ENCODE data around the gene CSF1.

The CSF1 gene

DNA sequence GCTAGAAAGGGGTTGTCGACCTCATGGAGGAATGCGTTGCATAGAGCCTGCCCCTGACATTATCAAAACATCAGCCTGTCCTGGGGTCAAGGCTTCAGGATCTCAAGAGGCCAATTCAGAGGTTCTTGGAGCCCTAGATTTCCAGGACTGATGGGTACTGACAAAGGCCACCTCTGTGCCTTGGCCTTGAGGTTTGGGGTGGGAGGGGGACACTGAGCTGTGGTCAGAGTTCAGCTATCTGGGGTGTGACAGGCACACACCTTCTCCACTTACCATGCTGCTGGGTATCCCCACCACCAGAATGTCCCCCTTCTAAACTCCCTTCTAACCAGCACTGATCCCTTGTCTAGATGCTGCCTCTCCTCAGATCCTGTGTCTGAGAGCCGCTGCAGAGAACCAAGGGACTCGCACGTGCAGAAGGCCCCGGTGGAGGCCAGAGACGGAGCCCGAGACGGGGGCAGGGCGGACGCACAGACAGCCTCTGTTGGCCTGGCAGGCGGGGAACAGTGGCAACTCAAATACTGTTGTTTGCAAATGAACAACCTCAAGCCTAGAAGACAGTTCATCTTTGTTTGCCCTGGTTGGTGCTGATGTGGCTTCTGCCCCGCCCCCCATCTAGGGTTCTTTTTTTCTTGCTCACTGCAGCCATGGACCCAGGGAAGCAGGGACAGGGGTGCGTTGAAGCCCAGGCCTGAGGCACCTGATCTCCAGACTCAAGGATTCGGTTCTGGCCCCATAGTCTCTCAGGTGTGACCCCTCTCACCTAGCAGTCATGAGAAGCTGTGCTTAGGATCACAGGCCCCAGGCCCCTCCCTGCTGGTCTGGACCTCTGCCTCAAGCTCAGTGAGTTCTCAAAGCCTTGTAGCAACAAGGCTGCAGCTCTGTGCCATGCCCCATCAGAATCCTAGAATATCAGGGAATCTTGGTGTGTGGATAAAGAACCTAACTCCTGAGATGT lies 28.1 kb upstream of the CSF1 start:
- no peak for DNase-seq

DNA sequence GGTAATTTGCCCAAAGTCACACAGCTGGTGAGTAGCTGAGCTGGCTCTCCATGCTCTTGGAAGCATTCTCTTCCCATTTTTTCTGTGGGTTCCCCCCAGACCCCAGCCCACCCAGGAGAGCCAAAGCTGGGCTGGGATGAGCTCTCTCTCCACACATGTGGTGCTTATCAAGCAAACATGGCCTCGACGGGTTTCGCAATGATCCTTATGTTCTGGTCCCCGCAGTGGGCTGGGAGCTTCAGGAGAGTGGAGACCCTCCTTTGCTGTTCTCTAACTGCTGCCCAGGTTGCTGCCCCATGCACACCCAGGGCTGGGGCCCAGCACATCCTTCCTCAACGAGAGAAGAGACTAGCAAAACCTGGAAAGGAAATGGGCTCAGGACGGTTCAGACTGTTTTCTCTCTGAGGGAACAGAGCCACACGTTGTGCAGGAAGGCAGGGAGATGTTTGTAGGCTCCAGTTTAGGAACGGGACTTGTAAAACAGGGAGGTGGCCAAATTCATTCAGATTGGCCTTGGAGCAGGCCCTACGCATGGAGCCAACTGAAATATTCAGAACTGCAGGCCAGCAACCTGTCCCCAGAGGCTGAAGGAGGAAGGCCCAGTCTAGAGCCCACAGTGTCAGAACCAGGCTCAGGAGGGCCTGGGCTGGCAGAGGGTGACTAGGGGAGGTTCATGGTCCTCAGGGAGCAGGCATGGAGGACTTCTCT lies 27.2 kb upstream of the CSF1 start:
- no peak for DNase-seq

- peak; percentile 18 for DNase-seq
These were observed 26.3 kb upstream of the CSF1 start for GRCh38 chr1:109884242-109884891.

DNA sequence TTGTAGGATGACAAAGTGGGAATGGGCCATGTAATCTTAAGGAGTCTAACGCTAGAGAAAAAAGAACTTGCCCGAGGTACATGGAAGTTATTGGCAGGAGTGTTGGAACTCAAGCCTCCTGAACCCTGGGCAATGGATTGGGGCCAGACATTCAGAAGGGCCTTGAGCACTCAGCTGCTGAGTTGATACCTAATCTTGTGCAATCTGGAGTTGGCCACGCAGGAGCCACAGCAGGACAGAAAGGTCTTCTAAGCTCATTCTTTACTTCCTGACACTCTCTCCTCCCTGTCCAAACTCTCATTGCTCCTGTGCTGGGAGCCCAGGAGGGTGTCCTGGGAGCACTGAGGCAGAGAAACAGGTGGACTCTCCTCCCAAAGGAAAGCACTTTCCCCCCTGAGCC lies 25.1 kb upstream of the CSF1 start:
- no peak for DNase-seq

- no peak for DNase-seq
These were observed 23.8 kb upstream of the CSF1 start for GRCh38 chr1:109886827-109887226.

- no peak for DNase-seq
These were observed 23.4 kb upstream of the CSF1 start for GRCh38 chr1:109887271-109887670.

GRCh38 chr1:109887884-109888283 lies 22.8 kb upstream of the CSF1 start:
- no peak for DNase-seq

GRCh38 chr1:109889094-109889493 lies 21.6 kb upstream of the CSF1 start:
- no peak for DNase-seq

- DNase-seq, result peak; percentile 39
These were observed 20.3 kb upstream of the CSF1 start for GRCh38 chr1:109890115-109890953.

GRCh38 chr1:109891930-109892329 lies 18.7 kb upstream of the CSF1 start:
- DNase-seq, result no peak

- no peak for DNase-seq
These were observed 17.9 kb upstream of the CSF1 start for GRCh38 chr1:109892561-109893368.

DNA sequence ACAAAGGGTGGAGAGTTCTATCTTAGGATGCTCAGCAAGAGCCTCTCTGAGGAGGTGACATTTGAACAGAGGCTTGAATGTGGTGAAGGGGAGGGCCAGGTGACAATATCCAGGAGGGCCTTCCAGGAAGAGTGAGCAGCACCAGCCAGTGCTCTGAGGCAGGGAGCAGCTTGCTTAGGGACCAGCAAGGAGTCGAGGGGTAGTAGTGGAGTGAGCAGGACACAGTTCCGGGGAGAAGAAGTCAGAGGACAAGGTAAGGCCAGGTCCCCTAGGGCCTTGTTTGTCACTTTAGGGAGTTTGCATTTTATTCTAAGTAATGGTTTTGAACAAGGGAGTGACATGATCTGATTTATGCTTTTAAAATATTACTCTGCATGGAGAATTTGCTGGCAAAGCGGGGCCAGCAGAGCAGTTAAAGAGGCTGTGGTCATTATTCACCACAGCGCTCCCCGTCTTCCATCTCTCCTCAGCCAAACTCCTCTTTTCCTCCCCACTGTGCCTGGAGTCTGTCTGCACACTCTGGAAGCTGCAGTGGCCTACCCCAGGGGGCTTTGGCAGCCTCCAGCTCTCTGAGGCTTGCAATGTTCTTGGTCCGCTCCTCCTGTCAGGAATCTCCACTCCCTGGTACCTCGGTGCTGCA lies 17.0 kb upstream of the CSF1 start:
- no peak for DNase-seq

DNA sequence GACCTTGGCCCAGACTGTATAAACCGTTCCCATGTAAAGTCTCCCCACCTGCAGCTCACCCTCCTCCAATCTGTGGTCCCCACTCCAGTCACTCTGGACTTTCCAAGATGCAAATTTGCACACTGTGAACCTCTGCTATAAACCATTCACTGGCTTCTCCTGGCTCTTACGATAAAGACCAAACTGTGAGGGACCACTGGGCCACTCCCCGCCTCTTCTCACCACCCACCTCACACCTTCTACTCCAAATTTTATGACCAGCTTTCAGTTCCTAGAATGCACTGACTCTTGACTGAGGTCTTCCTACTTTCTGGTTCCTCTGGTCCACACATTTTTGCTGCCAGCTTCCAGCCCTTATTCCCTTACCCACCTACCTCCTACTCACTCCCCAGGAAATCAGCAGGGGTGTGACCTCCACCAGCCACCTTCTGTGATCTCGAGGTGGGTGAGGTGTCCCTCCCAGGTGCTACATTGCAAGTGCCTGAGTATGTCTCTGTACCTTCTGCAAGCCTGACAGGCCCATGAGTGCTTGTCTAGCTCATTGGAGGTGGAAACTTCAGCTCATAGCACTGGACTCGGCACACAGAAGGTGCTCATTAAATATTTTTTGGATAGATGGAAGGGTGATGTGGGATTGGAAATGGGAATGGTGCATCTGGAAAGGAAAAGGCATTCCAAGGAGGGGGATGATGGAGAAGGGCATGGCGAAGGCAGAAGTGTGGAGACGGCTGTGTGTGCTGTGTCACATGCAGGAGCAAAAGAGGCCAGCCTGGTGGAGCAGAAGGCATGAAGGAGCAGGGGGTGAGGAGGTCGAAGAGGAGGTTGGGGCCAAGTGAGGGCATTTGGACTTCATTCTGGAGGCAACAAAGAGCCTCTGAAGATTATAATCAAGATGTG lies 15.6 kb upstream of the CSF1 start:
- no peak for DNase-seq

DNA sequence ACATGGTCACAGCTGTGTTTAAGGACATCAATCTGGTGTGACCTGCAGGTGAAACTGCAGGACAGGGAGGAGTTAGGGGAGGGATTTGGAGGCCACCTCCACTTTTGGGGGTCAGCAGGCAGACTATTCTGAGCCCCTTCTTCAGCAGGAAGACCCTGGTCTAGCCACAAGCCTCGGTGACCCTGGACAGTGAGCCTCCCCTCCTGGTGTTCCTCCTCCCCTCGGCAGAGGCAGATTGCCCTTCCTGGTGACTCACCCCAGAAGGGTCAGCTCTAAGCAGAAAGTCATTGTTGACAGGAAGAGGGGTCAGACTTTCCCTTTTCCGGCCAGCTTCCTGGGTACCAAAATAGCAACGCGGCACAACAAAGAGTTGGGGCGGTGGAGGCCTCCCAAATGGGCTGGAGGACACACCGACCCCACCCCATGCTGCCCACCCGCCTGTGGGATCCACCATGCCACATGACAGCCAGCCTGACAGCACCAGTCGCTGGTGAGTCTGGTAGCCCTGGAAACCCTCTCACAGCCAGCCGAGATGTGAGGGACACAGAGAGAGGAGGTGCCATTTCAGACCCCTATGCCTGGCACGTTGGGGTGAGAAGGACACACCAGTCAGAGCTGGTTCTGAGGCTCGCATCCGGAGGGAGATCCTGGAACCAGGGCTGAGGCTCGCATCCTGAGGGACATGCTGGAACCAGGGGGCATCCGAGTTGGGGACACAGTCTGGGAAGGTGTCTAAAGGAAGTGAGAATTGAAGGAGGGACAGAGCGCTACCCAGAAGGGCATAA lies 14.7 kb upstream of the CSF1 start:
- DNase-seq, result no peak

DNA sequence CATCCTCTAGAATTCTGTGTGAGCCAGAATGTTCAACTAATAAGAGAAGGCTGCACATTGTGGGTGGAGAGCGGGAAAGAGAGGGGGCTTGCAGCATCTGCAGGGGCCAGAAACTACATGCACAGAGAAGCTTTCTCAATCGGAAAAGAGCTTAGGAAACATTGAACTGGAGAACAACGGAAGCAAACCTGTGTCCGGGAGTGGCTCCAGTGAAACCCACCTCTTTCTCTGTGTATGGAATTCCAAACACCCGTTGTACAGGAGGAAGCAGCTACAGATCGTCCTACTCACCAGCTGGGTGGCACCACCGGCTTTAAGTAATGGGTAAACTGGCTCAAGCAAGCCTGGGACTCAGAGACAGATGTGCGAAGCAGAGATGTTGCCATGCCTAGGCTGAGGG lies 14.0 kb upstream of the CSF1 start:
- DNase-seq, result no peak

- no peak for DNase-seq
These were observed 13.2 kb upstream of the CSF1 start for GRCh38 chr1:109897259-109897955.

DNA sequence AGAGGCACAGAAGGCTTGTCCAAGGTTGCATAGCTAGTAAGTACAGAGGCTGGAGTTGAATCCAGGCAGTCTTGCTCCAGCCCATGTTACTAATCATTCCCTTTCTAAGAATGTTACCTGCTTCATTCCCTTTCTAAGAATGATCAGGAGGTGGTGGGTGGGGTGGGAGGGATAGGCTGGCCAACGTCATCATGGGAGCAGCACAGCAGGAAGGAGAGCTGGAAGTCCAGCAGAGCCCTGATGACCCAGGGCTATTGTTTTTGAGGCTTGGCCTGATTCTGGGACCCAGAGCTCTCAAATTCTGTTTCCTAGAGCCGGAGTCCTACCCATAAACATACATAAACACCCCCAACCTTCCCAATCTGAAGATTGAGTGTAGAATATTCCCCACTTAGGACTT lies 11.8 kb upstream of the CSF1 start:
- no peak for DNase-seq

- no peak for DNase-seq
These were observed 9.5 kb upstream of the CSF1 start for GRCh38 chr1:109901141-109901523.

Measured in activated CD4-positive, CD25-positive, alpha-beta regulatory T cell treated with anti-CD3 and anti-CD28 coated beads, Interleukin-2, amount 50 U/mL, for 72 hours (primary cell).